GM23338 (cell line): ENCODE measurements around the gene ARHGAP32. TPM values are rescaled to one million over a fixed set of nuclear protein-coding genes. Genes with fewer than 3 reads are reported as not detected.

Experiments
- ATAC-seq: fragments of 200-7000 bp; cut with Tn5 transposase; 3 replicates; pipeline ENCODE4 v1.9.1; 2020
- DNase-seq: peaks from one replicate; pipeline ENCODE4 v3.0.0-alpha.2; 2015; ENCODE audit warnings: low spot score
- H2AFZ ChIP-seq: fragments of 200-600 bp; sonication (generic); 2 replicates; pipeline ENCODE4 v1.8.0; 2016; ENCODE audit warnings: antibody characterized with exemption, mild to moderate bottlenecking, moderate library complexity
- H3F3A ChIP-seq: fragments of 200-600 bp; sonication (generic); replicated peaks from 2 replicates; pipeline ENCODE4 v1.8.0; 2017; ENCODE audit warnings: antibody characterized with exemption, mixed run types, low read depth
- H3K27ac ChIP-seq: fragments of 200-600 bp; sonication (generic); 2 replicates; pipeline ENCODE4 v1.6.1; 2016; ENCODE audit warnings: low read depth
- H3K27me3 ChIP-seq: fragments of 200-600 bp; sonication (generic); 2 replicates; pipeline ENCODE4 v1.8.0; 2016; ENCODE audit warnings: mild to moderate bottlenecking, mixed run types, moderate library complexity; ENCODE audit not compliant: insufficient read depth
- H3K36me3 ChIP-seq: fragments of 200-600 bp; sonication (generic); 2 replicates; pipeline ENCODE4 v1.8.0; 2016; ENCODE audit warnings: mild to moderate bottlenecking; ENCODE audit not compliant: insufficient read depth
- H3K4me1 ChIP-seq: fragments of 200-600 bp; sonication (generic); 2 replicates; pipeline ENCODE4 v1.8.0; 2016; ENCODE audit warnings: mild to moderate bottlenecking, moderate library complexity; ENCODE audit not compliant: insufficient read depth
- H3K4me2 ChIP-seq: fragments of 200-600 bp; sonication (generic); 2 replicates; pipeline ENCODE4 v1.7.1; 2017; ENCODE audit warnings: mixed run types
- H3K4me3 ChIP-seq: fragments of 200-600 bp; sonication (generic); 2 replicates; pipeline ENCODE4 v1.6.1; 2016; ENCODE audit warnings: mixed run types
- H3K79me2 ChIP-seq: fragments of 200-600 bp; sonication (generic); replicated peaks from 2 replicates; pipeline ENCODE4 v1.8.0; 2017; ENCODE audit warnings: mild to moderate bottlenecking; ENCODE audit not compliant: insufficient read depth
- H3K9me2 ChIP-seq: fragments of 200-600 bp; sonication (generic); 2 replicates; pipeline ENCODE4 v1.8.0; 2017; ENCODE audit not compliant: insufficient read depth
- H4K20me1 ChIP-seq: fragments of 200-600 bp; sonication (generic); replicated peaks from 2 replicates; pipeline ENCODE4 v1.8.0; 2017; ENCODE audit warnings: mild to moderate bottlenecking; ENCODE audit not compliant: insufficient read depth
- H3K27ac Mint-ChIP-seq: 2 replicates; pipeline ENCODE4 v1.8.0; 2020; ENCODE audit warnings: inconsistent platforms, mild to moderate bottlenecking, moderate library complexity, mixed read lengths
- H3K27me3 Mint-ChIP-seq: 3 replicates; pipeline ENCODE4 v1.8.0; 2022; ENCODE audit warnings: low read depth, mild to moderate bottlenecking, moderate library complexity, mixed read lengths, inconsistent platforms; ENCODE audit not compliant: insufficient read depth, poor library complexity
- H3K36me3 Mint-ChIP-seq: 3 replicates; pipeline ENCODE4 v1.8.0; 2021; ENCODE audit warnings: low read depth, mild to moderate bottlenecking, inconsistent platforms, moderate library complexity, mixed read lengths
- H3K4me1 Mint-ChIP-seq: 3 replicates; pipeline ENCODE4 v1.8.0; 2020; ENCODE audit warnings: mild to moderate bottlenecking, inconsistent platforms, mixed read lengths
- H3K4me3 Mint-ChIP-seq: 3 replicates; pipeline ENCODE4 v1.8.0; 2021; ENCODE audit warnings: moderate library complexity, mild to moderate bottlenecking, inconsistent platforms, mixed read lengths
- H3K9me3 Mint-ChIP-seq: 3 replicates; pipeline ENCODE4 v1.8.0; 2020; ENCODE audit warnings: moderate library complexity, mild to moderate bottlenecking, inconsistent platforms, mixed read lengths
- CREB1 ChIP-seq: fragments of 250-450 bp; sonication (Bioruptor Pico); IDR thresholded peaks from 2 replicates; pipeline ENCODE4 v1.5.0; 2020; ENCODE audit warnings: low read depth, mild to moderate bottlenecking, moderate library complexity
- EZH2 ChIP-seq: fragments of 200-600 bp; sonication (generic); IDR thresholded peaks from one replicate; pipeline ENCODE4 v1.8.0; 2017; ENCODE audit warnings: antibody characterized with exemption, mild to moderate bottlenecking, low read depth; ENCODE audit not compliant: unreplicated experiment
- EZH2phosphoT487 ChIP-seq: fragments of 200-600 bp; sonication (generic); IDR thresholded peaks from one replicate; pipeline ENCODE4 v1.8.1; 2018; ENCODE audit warnings: antibody characterized with exemption; ENCODE audit not compliant: unreplicated experiment
- JUNB ChIP-seq: IDR thresholded peaks from one replicate; pipeline ENCODE4 v1.6.1; 2016; ENCODE audit warnings: antibody characterized with exemption; ENCODE audit not compliant: unreplicated experiment
- NANOG ChIP-seq: IDR thresholded peaks from 2 replicates; pipeline ENCODE4 v1.6.1; 2016; ENCODE audit warnings: antibody characterized with exemption, borderline replicate concordance
- POLR2AphosphoS5 ChIP-seq: IDR thresholded peaks from 2 replicates; pipeline ENCODE4 v1.6.1; 2016; ENCODE audit warnings: antibody characterized with exemption, low read depth
- STAT1 ChIP-seq: IDR thresholded peaks from one replicate; pipeline ENCODE4 v1.6.1; 2016; ENCODE audit warnings: antibody characterized with exemption; ENCODE audit not compliant: unreplicated experiment
- ZNF114 ChIP-seq: fragments of 250-450 bp; sonication (Bioruptor Pico); IDR thresholded peaks from 2 replicates; pipeline ENCODE4 v1.5.0; 2020; ENCODE audit warnings: mild to moderate bottlenecking, moderate library complexity
- ZNF331 ChIP-seq: fragments of 250-450 bp; sonication (Bioruptor Pico); IDR thresholded peaks from 2 replicates; pipeline ENCODE4 v1.5.0; 2020; ENCODE audit warnings: low read depth, mild to moderate bottlenecking, moderate library complexity
- polyA plus RNA-seq: library from polyadenylated mRNA; unstranded; fragments of >200 nt; fragmentation: Nextera tagmentation; extraction: Ambion mirVana; gene quantifications from 2 replicates; pipeline ENCODE4 v1.2.1, GENCODE V29; 2016
- total RNA-seq: library from RNA; depleted of rRNA; stranded (reverse); fragments of >200 nt; shearing (Covaris generic); gene quantifications from 2 replicates; pipeline ENCODE4 v1.2.3, GENCODE V29; 2014
- TF ChIP-seq, protein P1 (sequence below): IDR thresholded peaks from one replicate; pipeline ENCODE4 v1.6.1; 2018; ENCODE audit warnings: antibody characterized with exemption; ENCODE audit not compliant: unreplicated experiment
- TF ChIP-seq, protein P2 (sequence below): fragments of 250-450 bp; sonication (Bioruptor Pico); IDR thresholded peaks from 2 replicates; pipeline ENCODE4 v1.5.0; 2020; ENCODE audit warnings: mild to moderate bottlenecking, moderate library complexity
- TF ChIP-seq, protein P3 (sequence below), 2 experiments: fragments of 200-600 bp in 1 of 2; sonication (generic) in 1 of 2; conservative IDR thresholded peaks; 2 replicates each; pipeline versions ENCODE4 v1.5.1 to v1.6.1; 2016 to 2017; ENCODE audit warnings: antibody characterized with exemption in 2 of 2, low read depth in 2 of 2, mild to moderate bottlenecking in 2 of 2, moderate library complexity in 1 of 2
- TF ChIP-seq, protein P4 (sequence below): IDR thresholded peaks from 2 replicates; pipeline ENCODE4 v1.6.1; 2016; ENCODE audit warnings: antibody characterized with exemption

Gene ARHGAP32
- total and polyA plus RNA-seq, 2 experiments from 2014 or later: 3.9 to 17.2 TPM

DNA sequence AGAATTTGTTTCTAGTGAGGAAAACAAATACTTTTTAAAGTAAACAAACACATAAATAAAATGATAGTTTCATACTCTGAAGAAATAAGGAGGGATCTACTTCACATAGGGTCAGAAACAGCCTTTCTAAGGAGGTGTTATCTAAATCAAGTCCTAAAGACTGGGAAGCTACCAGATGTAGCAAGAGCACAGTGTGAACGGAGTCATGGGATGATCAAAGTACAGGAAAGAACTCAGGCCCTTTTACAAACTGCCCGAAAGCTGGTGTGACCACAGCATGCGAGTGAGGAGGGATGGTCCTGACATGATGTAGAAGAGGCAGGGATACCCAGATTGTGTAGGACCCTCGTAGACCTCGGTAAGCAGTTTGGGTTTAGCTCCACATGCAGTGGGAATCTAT lies 102.8 kb downstream of the ARHGAP32 start:
- Mint-ChIP-seq H3K36me3 (peaks cover 5% of the 10 kb centered on the region; the same call in 2 of the 3 replicates), H3K4me1 (no peaks in the 10 kb centered on the region; the same call in 2 of the 3 replicates), H3K27ac (no peak overlapping the region), H3K27me3 (no peaks in the 10 kb centered on the region), H3K9me3 (peaks cover 4% of the 10 kb centered on the region), H3K4me3 (no peak overlapping the region)
- H3K4me2 ChIP-seq: no peak overlapping the region
- no peak overlapping the region for H3K4me3 ChIP-seq
- H3K4me1 ChIP-seq: no peaks in the 10 kb centered on the region
- no peak overlapping the region for H2AFZ ChIP-seq
- TF ChIP-seq, protein P1, sequence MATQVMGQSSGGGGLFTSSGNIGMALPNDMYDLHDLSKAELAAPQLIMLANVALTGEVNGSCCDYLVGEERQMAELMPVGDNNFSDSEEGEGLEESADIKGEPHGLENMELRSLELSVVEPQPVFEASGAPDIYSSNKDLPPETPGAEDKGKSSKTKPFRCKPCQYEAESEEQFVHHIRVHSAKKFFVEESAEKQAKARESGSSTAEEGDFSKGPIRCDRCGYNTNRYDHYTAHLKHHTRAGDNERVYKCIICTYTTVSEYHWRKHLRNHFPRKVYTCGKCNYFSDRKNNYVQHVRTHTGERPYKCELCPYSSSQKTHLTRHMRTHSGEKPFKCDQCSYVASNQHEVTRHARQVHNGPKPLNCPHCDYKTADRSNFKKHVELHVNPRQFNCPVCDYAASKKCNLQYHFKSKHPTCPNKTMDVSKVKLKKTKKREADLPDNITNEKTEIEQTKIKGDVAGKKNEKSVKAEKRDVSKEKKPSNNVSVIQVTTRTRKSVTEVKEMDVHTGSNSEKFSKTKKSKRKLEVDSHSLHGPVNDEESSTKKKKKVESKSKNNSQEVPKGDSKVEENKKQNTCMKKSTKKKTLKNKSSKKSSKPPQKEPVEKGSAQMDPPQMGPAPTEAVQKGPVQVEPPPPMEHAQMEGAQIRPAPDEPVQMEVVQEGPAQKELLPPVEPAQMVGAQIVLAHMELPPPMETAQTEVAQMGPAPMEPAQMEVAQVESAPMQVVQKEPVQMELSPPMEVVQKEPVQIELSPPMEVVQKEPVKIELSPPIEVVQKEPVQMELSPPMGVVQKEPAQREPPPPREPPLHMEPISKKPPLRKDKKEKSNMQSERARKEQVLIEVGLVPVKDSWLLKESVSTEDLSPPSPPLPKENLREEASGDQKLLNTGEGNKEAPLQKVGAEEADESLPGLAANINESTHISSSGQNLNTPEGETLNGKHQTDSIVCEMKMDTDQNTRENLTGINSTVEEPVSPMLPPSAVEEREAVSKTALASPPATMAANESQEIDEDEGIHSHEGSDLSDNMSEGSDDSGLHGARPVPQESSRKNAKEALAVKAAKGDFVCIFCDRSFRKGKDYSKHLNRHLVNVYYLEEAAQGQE: no peak
- TF ChIP-seq, protein P2, sequence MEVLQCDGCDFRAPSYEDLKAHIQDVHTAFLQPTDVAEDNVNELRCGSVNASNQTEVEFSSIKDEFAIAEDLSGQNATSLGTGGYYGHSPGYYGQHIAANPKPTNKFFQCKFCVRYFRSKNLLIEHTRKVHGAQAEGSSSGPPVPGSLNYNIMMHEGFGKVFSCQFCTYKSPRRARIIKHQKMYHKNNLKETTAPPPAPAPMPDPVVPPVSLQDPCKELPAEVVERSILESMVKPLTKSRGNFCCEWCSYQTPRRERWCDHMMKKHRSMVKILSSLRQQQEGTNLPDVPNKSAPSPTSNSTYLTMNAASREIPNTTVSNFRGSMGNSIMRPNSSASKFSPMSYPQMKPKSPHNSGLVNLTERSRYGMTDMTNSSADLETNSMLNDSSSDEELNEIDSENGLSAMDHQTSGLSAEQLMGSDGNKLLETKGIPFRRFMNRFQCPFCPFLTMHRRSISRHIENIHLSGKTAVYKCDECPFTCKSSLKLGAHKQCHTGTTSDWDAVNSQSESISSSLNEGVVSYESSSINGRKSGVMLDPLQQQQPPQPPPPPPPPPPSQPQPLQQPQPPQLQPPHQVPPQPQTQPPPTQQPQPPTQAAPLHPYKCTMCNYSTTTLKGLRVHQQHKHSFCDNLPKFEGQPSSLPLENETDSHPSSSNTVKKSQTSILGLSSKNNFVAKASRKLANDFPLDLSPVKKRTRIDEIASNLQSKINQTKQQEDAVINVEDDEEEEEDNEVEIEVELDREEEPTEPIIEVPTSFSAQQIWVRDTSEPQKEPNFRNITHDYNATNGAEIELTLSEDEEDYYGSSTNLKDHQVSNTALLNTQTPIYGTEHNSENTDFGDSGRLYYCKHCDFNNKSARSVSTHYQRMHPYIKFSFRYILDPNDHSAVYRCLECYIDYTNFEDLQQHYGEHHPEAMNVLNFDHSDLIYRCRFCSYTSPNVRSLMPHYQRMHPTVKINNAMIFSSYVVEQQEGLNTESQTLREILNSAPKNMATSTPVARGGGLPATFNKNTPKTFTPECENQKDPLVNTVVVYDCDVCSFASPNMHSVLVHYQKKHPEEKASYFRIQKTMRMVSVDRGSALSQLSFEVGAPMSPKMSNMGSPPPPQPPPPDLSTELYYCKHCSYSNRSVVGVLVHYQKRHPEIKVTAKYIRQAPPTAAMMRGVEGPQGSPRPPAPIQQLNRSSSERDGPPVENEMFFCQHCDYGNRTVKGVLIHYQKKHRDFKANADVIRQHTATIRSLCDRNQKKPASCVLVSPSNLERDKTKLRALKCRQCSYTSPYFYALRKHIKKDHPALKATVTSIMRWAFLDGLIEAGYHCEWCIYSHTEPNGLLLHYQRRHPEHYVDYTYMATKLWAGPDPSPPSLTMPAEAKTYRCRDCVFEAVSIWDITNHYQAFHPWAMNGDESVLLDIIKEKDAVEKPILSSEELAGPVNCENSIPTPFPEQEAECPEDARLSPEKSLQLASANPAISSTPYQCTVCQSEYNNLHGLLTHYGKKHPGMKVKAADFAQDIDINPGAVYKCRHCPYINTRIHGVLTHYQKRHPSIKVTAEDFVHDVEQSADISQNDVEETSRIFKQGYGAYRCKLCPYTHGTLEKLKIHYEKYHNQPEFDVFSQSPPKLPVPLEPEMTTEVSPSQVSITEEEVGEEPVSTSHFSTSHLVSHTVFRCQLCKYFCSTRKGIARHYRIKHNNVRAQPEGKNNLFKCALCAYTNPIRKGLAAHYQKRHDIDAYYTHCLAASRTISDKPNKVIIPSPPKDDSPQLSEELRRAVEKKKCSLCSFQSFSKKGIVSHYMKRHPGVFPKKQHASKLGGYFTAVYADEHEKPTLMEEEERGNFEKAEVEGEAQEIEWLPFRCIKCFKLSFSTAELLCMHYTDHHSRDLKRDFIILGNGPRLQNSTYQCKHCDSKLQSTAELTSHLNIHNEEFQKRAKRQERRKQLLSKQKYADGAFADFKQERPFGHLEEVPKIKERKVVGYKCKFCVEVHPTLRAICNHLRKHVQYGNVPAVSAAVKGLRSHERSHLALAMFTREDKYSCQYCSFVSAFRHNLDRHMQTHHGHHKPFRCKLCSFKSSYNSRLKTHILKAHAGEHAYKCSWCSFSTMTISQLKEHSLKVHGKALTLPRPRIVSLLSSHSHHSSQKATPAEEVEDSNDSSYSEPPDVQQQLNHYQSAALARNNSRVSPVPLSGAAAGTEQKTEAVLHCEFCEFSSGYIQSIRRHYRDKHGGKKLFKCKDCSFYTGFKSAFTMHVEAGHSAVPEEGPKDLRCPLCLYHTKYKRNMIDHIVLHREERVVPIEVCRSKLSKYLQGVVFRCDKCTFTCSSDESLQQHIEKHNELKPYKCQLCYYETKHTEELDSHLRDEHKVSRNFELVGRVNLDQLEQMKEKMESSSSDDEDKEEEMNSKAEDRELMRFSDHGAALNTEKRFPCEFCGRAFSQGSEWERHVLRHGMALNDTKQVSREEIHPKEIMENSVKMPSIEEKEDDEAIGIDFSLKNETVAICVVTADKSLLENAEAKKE (CRISPR knock-in tag): no peak
- TF ChIP-seq JUNB (no peak), EZH2 (no peak), ZNF331 (CRISPR knock-in tag) (no peak), ZNF114 (CRISPR knock-in tag) (no peak), NANOG (no peak), CREB1 (CRISPR knock-in tag) (no peak), STAT1 (no peak), EZH2phosphoT487 (no peak), POLR2AphosphoS5 (no peak)
- TF ChIP-seq, protein P3, sequence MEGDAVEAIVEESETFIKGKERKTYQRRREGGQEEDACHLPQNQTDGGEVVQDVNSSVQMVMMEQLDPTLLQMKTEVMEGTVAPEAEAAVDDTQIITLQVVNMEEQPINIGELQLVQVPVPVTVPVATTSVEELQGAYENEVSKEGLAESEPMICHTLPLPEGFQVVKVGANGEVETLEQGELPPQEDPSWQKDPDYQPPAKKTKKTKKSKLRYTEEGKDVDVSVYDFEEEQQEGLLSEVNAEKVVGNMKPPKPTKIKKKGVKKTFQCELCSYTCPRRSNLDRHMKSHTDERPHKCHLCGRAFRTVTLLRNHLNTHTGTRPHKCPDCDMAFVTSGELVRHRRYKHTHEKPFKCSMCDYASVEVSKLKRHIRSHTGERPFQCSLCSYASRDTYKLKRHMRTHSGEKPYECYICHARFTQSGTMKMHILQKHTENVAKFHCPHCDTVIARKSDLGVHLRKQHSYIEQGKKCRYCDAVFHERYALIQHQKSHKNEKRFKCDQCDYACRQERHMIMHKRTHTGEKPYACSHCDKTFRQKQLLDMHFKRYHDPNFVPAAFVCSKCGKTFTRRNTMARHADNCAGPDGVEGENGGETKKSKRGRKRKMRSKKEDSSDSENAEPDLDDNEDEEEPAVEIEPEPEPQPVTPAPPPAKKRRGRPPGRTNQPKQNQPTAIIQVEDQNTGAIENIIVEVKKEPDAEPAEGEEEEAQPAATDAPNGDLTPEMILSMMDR (conservative IDR thresholded peaks at IDR 0.05; ENCODE audit: low read depth in 2 of 2): no peak
- TF ChIP-seq, protein P4, sequence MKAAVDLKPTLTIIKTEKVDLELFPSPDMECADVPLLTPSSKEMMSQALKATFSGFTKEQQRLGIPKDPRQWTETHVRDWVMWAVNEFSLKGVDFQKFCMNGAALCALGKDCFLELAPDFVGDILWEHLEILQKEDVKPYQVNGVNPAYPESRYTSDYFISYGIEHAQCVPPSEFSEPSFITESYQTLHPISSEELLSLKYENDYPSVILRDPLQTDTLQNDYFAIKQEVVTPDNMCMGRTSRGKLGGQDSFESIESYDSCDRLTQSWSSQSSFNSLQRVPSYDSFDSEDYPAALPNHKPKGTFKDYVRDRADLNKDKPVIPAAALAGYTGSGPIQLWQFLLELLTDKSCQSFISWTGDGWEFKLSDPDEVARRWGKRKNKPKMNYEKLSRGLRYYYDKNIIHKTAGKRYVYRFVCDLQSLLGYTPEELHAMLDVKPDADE: no peak
- no peak for ATAC-seq
- H3K27ac ChIP-seq: no peak overlapping the region
- no peaks in the 10 kb centered on the region for H3K79me2 ChIP-seq
- H3K36me3 ChIP-seq: no peaks in the 10 kb centered on the region
- H3F3A ChIP-seq: no peaks in the 10 kb centered on the region
- H4K20me1 ChIP-seq: no peaks in the 10 kb centered on the region; the same call in 1 of the 2 replicates
- no peak for DNase-seq
- no peaks in the 10 kb centered on the region for H3K9me2 ChIP-seq
- no peaks in the 10 kb centered on the region for H3K27me3 ChIP-seq
